GM19452 (cell line): ENCODE results near the gene IL13RA1.
"Not testable (repeated sequence)": the region's sequence is repeated elsewhere in the genome, so short reads cannot be mapped to it uniquely, and the experiment has no call there.

Experiments used
- ATAC-seq: cut with Tn5 transposase; IDR thresholded peaks from one replicate; pipeline ENCODE4 v1.9.1; 2021; ENCODE audit not compliant: unreplicated experiment

Gene IL13RA1

DNA sequence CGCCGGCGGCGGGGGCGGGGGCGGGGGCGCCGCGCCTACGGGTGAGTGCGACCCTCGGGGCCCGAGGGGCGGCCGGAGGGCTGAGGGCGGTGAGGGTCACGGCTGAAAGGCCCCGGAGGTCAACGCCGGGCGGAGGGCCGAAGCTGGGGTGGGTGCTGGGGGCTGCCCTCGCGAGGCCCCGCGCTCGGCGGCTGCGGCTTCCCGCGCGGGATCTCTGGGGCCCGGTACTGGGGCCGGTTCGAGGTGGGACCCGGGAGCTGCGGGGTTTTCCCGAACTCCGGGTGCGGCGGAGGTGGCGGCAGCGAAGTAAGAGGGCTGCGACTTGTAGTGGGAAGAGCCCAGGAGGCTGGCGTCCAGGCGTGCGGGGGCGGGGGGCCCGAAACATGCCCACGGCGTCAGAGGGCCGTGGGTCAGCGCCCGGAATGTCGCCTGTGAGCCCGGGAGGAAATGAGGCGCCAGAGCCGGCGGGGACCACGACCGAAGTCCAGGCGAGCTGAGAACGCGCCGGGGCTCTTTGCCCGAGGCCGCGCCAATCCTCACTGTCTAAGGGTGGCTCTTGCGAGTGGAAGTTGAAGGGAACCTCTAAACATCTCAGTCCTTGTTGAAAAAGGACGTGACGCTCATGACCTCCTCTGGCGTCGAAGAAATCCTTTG is 407 bp downstream of the IL13RA1 start:
- ATAC-seq, result peak; percentile 13

DNA sequence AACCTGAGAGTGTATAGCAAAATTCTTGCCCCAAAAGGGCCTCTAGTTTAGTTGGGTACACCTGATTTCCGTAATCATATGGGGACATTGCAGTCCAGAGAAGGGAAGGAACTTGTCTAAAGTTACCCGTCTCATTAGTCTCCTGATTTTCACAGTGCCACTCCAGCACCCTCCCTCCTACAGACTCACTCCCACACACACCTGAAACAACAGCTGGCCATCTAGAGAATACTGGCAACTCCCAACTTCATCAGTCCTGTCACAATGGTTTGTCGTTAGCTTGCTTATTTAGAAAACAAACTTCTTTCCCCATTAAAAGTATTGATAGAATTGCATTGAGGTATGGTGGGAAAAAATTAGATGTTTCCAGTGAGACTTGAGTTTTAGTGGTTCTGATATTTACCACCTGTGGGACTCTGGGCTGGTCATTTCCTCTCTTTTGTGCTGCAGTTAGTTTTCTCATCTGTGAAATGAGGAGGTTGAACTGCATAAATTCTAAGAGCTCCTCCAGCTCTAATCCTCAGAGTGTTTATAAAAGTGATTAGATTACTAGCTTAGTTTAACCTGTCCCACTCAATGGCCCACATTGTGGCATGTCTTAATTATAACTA is 1.7 kb downstream of the IL13RA1 start:
- no peak for ATAC-seq

DNA sequence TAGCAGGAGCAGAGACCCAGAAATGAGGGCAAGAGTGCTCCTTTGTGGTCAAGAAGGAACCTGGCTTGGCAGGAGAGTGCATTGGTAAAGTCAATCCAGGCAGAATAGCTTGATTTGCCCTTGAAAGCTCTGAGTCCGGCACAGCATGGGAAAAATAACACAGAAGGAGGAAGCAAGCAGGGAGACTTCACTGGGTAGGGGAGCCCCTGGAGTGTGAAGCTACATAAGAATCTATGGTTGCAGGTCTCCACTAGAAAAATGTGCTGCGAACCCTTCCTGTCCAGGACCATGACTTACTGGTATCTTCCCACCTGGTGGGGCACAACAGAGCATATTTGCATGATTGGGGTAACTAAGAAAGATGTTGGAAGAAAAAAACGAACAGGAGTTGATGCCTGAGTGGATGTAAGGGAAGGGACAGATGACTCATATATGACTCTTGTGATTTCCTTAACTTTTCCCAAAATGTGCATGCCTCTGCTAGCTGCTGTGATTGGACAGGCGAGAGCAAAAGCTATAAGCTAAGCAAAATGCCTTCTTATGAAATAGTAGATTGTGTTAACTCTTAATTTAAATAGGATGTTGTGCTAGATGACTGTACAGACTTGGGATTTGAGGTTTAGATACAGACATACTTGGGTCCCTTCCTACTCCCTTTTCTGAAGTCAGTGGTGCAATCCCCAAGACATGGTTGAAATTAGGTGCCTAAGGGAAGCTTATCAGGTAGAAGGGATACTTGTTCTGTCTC is 3.3 kb downstream of the IL13RA1 start:
- no peak for ATAC-seq

DNA sequence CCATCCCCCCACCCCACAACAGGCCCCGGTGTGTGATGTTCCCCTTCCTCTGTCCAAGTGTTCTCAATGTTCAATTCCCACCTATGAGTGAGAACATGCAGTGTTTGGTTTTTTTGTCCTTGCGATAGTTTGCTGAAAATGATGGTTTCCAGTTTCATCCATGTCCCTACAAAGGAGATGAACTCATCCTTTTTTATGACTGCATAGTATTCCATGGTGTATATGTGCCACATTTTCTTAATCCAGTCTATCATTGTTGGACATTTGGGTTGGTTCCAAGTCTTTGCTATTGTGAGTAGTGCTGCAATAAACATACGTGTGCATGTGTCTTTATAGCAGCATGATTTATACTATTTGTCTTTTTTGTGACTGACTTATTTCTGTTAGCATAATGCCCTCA is 5.1 kb downstream of the IL13RA1 start:
- ATAC-seq, result not testable (repeated sequence)

DNA sequence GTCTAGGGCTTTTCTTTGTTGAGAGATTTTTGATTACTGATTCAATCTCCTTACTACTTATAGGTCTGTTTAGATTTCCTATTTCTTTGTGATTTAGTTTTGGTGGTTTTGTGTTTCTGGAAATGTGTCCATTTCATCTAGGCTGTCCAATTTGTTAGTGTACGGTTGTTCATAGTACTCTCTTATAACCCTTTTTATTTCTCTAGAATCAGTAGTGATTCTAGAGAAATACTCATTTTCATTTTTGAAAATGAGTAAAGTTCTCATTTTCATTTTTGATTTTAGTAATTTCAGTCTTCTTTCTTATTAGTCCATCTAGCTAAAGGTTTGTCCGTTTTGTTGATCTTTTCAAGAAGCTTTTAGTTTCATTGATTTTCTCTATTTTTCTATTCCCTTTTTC is 7.5 kb downstream of the IL13RA1 start:
- no peak for ATAC-seq

DNA sequence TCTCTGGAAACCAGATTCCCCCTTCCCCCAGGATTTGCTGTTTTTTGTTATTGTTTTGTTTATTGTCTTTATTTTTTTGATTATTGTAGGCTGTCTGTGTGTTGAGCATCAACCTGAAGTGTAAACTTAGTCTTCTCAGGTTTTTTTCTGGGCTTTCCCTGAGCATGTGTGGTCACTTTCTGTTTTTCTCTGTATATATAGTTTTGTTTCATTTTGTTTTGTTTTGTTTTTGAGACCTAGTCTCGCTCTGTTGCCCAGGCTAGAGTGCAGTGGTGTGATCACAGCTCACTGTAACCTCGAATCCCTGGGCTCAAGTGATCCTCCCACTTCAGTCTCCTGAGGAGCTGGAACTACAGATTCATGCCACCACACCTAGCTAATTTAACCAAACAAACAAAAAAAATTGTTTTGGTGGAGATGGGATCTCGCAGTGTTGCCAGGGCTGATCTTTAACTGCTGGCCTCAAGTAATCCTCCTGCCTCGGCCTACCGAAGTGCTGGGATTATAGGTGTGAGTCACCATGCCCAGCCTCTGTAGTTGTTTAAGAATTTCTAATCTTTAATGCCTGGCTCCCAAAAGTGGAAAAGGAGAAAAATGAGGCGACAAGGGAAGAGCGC is 9.1 kb downstream of the IL13RA1 start:
- ATAC-seq, result no peak

DNA sequence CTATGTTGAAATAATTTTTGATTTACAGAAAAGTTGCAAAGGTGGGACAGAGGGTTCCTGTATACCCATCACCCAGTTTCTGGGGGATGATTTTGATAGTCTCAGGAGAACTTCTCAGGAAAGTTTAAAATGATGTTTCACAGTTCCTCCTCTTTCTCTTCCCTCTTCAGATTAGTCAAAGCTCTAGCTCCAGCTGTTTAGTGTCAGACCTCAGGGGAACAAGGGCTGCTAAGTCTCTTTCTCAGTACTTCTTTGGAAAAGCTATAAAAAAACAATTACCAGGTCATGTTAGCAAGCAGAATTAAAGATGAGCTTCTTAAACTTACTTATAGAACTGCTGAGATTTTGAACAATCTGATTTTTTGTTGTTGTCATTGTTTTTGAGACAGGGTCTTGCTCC is 12.2 kb downstream of the IL13RA1 start:
- no peak for ATAC-seq

DNA sequence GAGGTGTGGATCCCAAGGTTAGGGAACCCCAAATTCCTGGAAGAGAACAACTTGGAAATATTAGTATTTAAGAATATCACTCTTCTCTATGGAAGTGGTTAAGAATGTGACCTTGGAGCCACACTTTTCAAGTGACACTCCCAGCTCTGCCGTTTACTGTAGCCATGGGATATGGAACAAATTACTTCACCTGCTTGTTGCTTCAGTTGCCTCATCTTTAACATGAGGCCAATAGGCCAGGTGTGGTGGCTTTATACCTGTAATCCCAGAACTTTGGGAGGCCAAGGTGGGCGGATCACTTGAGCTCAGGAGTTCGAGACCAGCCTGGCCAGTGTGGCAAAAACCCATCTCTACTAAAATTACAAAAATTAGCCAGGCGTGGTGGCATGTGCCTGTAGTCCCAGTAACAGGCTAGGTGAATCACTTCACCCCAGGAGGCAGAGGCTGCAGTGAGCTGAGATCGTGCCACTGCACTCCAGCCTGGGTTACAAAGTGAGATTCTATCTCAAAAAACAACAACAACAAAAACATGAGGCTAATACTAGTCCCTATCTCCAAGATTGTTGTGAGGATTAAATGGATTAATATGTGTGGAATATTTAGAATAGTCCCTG is 13.0 kb downstream of the IL13RA1 start:
- no peak for ATAC-seq

DNA sequence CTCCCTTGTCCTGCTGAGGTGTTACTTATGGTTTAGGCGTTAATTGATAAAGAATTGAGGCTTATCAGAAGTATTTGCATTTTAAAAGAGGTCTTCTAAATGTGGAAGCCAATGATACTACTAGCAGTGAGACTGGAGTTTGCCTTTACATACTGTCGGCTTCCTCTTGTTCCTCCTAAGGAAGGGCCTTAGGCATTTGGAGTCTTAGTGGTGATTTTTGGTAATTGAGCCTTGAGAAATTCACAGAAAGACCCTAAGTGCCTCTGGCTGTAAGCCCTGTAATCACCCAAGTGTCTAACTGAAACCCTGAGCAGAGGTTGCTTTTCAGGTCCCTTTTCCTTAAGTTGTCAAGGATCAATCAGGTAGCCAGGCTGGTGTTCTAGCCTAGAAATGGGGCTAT is 14.8 kb downstream of the IL13RA1 start:
- ATAC-seq, result no peak

DNA sequence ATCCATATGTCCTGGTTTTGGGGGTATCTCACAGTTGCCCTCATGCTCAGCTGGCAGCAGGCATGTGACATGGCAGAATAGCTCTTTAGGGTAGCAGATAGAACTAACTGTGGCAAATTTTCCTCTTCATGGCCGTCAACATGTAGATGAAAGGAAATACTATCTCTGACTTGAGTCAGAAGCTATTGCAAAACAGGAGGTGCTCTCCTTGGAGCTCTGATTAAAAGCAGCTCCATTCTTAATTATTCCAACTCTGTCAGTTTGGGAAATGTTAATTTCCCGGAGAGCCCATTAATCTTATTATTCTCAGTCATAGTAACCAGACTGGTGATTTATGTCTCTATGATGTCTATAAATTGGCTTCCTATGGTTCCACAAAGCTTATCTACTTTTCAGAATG is 18.2 kb downstream of the IL13RA1 start:
- no peak for ATAC-seq

DNA sequence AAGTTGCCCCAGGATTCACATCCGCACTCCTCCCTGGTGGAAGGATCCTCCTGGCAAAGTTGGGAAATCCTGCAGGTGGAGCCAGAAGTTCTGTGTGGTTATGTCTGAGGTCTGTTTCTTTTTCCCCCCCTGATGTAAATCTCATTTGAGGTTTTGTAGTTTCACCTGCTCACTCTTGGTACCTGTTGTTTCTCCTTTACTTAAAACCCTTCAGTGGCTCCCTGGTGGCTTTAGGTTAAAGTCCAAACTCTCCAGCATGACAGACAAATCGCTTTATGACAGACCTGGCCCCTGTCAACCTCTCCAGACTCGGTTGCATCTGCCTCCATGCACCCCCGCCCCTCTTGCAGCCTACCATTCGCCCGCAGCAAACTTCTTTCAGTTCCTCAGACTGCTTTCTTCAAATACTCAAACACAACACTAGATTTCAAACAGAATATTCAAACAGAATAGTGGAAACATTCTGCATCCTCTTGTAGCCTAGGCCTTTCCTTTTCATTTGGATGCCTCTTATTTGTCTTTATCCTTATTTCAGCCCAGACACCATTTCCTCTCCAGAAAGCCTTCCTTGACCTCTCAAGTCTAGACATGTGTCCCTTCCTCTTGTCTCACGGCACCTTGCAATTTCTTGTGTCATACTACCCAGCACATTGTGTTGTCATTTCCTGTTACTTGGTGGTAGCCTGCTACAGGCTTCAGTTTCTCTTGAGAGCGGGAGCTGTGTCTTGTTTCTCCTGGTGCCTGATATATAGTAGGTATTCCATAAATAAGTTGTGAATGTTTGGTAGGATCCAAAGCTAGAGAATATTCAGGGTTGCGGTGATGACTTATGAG is 24.8 kb downstream of the IL13RA1 start:
- peak; percentile 83 for ATAC-seq

DNA sequence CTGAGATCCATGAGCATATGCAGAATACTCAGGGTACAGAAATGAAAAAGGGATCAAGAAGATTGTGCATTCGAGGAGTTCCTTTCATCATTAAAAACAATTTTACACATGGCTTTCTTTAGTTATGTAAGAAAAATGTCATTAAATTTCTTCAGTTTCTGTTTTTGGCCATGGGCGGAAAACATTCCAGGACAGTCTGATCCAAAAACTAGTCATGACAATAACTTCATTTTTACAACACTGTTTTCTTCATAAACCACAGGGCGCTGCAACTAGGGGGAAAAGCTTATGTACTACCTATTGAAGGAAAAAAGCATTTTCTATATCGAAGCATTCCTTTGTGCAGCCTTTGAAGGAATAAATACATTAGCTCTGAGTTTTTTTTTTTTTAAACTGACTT is 28.2 kb downstream of the IL13RA1 start:
- no peak for ATAC-seq

DNA sequence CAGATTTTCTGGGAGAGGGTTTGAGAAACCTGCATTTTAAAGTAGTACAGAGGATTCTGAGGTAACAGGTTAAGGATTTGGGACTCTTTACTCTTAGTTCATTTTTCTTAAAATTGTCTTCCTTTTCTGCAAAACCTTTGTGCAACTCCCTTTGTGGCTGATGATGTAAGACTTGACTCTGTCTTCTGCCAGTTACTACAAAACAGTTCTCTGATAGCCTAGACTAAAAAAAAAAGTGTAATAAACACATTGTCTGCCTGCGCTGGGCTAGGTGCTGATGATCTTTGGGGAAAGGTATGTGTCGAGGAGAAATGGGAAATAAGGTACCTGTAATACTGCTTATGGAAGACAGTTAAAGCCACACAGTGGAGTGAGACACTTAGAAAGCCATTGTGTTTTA is 28.7 kb downstream of the IL13RA1 start:
- ATAC-seq, result no peak

DNA sequence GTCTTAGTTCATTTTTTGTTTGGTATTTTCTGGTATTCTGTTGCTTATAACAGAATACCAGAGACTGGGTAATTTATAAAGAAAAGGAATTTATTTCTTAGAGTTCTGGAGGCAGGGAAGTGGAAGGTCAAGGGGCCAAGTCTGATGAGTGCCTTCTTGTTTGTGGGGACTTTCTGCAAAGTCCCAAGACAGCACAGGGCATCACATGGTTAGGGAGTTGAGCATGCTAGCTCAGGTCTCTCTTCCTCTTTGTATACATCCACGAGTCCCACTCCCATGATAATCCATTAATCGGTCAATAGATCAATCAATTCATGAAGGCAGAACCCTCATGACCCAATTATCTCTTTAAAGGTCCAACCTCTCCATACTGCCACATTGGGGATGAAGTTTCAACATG is 31.1 kb downstream of the IL13RA1 start:
- ATAC-seq, result no peak

DNA sequence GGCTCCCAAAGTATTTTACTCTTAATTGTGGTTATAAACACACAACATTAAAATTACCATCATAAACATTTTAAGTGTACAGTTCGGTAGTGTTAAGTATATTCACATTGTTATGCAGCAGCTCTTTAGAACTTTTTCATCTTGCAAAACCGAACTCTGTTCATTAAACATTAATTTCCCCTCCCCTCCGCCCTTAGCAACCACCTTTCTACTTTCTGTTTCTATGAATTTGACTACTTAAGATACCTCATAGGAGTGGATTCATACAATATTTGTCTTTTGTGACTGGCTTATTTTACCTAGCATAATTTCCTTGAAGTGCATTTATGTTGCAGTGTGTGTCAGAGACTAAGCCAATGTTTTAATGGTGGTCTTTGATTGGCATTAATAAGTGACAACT is 32.6 kb downstream of the IL13RA1 start:
- peak; percentile 56 for ATAC-seq

DNA sequence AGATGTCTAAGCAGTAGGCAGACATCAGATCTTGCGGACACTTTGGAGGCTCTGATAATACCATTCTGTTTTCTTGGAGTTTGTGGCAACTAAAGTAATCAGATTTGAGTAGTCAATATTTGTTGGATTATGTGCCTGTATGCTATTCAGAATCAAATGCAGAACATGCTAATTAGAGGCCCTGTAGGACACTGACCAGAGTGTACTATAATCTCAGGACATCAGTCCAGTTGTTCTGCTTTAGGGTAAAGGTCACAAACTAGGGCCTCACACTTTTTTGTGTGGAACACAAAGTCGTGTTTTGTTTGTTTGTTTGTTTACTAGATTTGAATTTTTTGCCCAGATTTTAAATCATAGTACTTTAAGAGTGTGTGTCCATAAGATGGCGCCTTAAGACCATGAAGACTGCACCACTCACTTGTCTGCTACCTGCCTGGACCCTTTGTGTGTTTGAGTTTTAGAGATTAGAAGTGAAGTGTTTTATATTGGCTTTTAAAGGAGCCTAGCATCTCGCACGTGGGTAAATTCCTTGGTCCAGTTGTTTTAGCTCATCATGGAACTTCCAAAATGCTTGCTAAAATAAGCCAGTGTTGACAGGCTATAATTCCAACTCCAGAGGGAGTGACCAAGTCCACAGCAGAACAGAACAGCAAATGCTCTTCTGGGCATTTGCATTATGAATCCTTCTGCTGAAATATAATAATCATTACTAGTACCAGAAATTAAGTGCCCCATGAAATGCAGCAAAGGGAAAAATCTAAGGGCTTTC is 34.7 kb downstream of the IL13RA1 start:
- no peak for ATAC-seq

DNA sequence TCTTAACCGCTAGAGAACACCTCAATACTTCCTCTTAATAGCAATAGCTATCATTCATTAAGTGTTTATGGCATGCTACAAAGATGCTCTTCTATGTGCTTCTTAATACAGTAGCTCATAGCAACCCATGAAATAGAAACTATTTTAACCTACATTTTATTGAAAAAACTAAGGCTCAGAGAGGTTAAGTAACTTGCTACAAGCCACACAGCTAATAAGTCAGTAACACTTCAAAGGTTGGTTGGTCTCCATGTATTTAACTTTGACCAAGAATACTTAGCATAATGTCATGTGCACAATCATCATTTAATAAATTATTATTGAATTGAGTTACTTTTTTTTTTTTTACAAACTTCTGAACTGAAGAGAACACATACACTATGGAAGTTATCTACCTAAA is 36.1 kb downstream of the IL13RA1 start:
- no peak for ATAC-seq

DNA sequence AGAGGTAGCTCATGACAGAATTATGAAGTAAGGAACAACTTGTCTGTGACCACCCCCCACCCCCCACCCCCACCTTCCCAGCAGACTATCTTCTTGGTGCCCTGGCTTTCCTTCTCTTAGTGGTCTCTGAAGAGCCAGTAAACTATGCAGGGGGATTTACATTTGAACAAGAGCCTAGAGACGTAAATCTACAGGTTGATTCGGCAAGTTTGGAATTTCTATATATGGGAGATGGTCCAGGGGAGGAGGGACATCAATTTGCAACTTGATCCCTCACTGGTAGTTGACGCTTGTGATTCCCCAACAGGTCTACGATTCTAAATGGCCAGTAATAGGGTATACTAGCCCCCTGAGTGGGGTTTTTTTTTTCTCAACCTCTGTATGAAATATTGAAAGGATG is 36.7 kb downstream of the IL13RA1 start:
- no peak for ATAC-seq

DNA sequence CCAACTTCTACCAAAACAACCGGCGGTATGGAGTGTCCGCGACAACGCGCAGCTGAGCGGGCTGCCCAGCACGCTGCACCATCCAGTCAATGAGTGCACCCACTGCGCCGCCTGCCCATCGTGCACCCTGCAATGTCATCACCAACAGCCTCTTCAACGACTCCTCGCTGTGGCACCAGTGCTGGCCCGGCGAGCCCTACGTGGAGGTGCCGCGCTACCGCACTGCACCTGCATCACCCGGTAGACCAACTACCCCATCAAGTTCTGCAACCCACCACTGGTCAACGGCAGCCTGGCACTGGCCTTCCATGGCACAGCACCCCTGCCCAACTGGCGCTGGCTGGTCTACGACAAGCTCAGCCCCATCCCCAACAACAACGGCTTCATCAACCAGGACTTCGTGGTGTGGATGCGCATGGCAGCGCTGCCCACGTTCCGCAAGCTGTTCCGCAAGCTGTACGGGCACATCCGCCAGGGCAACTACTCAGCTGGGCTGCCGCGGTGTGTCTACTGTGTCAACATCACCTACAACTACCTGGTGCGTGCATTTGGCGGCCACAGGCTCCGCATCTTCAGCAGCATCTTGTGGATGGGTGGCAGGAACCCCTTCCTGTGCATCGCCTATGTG is 42.8 kb downstream of the IL13RA1 start:
- no peak for ATAC-seq
